ENCODE data around the gene ETS2. TPM values are rescaled to one million over a fixed set of nuclear protein-coding genes. Genes with fewer than 3 reads are reported as not detected.

Gene ETS2
- polyA plus RNA-seq, 3 donors: 54.2 to 150 (median 59.5) TPM

DNA sequence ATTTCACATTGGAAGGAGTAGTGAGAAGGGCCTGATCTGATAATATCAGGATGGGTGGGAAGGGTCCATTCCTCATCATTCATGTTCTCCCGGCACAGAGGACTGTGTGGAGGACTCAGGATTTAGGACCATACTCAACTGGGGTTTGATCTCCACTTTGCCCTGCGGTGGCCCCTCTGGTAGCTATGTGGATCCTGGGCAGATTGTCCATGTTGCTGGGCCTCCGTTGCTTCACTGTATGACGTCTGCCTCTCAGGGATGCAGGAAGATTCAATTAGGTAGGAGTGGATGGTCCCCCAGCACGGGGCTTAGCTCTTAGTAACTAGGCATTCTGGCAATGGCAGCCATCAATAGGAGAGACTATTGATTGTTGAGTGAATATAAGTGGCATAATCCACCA is 2.3 kb downstream of the ETS2 start:
- 13% methylated on average over 3 of the region's 5 CpGs for WGBS (ENCODE audit: insufficient coverage)
- Mint-ChIP-seq H3K27me3 (ENCODE audit: low read depth in 3 of 3) (peaks cover 0 to 2% (median 2%) of the 10 kb centered on the region in 3 donors), H3K4me3 (peak overlapping the region; percentile 89 to 95), H3K36me3 (peaks cover 38 to 49% of the 10 kb centered on the region in 2 donors), H3K9me3 (no peaks in the 10 kb centered on the region), H3K27ac (peak overlapping the region; percentile 18 to 95 (median 94)), H3K4me1 (peaks cover 51% of the 10 kb centered on the region)
- peaks cover 20 to 25% of the 10 kb centered on the region in 2 donors for H3K36me3 ChIP-seq (replicated peaks in 1 of 2; ENCODE audit: control insufficient read depth in 1 of 2, insufficient read depth in 2 of 2, low read length in 2 of 2)
- TF ChIP-seq, protein P1, sequence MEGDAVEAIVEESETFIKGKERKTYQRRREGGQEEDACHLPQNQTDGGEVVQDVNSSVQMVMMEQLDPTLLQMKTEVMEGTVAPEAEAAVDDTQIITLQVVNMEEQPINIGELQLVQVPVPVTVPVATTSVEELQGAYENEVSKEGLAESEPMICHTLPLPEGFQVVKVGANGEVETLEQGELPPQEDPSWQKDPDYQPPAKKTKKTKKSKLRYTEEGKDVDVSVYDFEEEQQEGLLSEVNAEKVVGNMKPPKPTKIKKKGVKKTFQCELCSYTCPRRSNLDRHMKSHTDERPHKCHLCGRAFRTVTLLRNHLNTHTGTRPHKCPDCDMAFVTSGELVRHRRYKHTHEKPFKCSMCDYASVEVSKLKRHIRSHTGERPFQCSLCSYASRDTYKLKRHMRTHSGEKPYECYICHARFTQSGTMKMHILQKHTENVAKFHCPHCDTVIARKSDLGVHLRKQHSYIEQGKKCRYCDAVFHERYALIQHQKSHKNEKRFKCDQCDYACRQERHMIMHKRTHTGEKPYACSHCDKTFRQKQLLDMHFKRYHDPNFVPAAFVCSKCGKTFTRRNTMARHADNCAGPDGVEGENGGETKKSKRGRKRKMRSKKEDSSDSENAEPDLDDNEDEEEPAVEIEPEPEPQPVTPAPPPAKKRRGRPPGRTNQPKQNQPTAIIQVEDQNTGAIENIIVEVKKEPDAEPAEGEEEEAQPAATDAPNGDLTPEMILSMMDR (IDR thresholded peaks at IDR 0.05): no peak
- no peaks in the 10 kb centered on the region for H3K9me3 ChIP-seq (replicated peaks in 1 of 2; ENCODE audit: control insufficient read depth in 1 of 2, insufficient read depth in 1 of 2, low read length in 2 of 2)
- H3K79me2 ChIP-seq (ENCODE audit: insufficient read depth, low read length): peaks cover 68% of the 10 kb centered on the region
- H4K20me1 ChIP-seq (ENCODE audit: insufficient read depth, low read length): peaks cover 64% of the 10 kb centered on the region
- peak overlapping the region; percentile 65 to 95 (median 85) for H3K4me3 ChIP-seq (replicated peaks in 1 of 3; ENCODE audit: low read depth in 2 of 3, low read length in 3 of 3)
- DNase-seq: no peak
- H3K4me2 ChIP-seq (replicated peaks; ENCODE audit: extremely low read depth, low read length, poor library complexity, severe bottlenecking): peak overlapping the region; percentile 83
- H3K4me1 ChIP-seq (ENCODE audit: control insufficient read depth in 1 of 2, insufficient read depth in 2 of 2, low read length in 2 of 2): peaks cover 59 to 63% of the 10 kb centered on the region in 2 donors
- peak overlapping the region; percentile 98 for H3K9ac ChIP-seq (ENCODE audit: insufficient read depth, low read length, poor library complexity, severe bottlenecking)
- intact Hi-C loops (cut with micrococcal nuclease): loop anchor here in 1 of 2 donors (5.0 kb wide), 3 partner anchors 56 to 289 kb away; no protein-coding TSS in a partner anchor
- no peaks in the 10 kb centered on the region for H3K27me3 ChIP-seq (ENCODE audit: control insufficient read depth in 2 of 2, insufficient read depth in 2 of 2, low read length in 2 of 2)
- H3K27ac ChIP-seq (ENCODE audit: low read depth in 1 of 2, low read length in 2 of 2): peak overlapping the region in 1 of 2 donors; percentile 89
- no peak overlapping the region for H2AFZ ChIP-seq (ENCODE audit: insufficient read depth, low read depth, low read length, poor library complexity, severe bottlenecking)

DNA sequence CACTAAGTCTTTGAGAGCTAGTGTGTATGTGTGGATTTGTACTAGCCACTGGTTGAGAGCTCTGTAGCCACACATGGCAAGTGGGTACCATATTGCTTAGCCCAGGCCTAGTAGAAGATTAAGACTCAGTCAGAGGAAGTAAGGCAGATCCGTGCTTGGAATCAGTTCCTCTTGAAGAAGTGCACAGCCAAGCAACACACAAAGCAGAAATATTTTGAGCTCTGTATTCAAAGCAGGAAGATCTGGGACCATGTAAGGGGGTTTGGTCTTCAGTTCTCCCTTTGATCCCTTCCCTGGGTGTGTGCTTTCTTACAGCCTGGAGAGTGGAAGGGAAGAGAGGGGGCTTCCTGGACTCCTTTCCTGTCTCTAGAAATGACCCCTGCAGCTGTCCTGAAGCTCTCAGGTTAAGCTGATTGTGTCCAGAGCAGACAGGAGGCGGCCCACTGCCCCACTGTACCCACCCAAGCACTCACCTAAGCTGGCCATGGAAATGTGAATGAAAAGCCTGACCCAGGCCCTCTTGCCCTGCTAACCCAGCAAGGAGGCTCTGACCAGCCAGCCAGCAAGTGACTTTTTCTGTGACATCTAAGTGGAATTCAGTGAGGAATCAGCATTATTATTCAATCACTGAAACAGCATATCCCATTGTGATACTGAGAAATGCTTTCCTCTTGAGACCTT is 3.6 kb downstream of the ETS2 start:
- H3K9me3 Mint-ChIP-seq: no peaks in the 10 kb centered on the region
- no peaks in the 10 kb centered on the region for H3K27me3 ChIP-seq (ENCODE audit: control insufficient read depth in 2 of 2, insufficient read depth in 2 of 2, low read length in 2 of 2)
- peaks cover 77% of the 10 kb centered on the region for H4K20me1 ChIP-seq (ENCODE audit: insufficient read depth, low read length)
- peaks cover 56 to 59% of the 10 kb centered on the region in 2 donors for H3K4me1 ChIP-seq (ENCODE audit: control insufficient read depth in 1 of 2, insufficient read depth in 2 of 2, low read length in 2 of 2)
- peak overlapping the region; percentile 83 for H3K4me2 ChIP-seq (replicated peaks; ENCODE audit: extremely low read depth, low read length, poor library complexity, severe bottlenecking)
- peaks cover 0 to 2% (median 2%) of the 10 kb centered on the region in 3 donors for H3K27me3 Mint-ChIP-seq (ENCODE audit: low read depth in 3 of 3)
- peaks cover 34 to 39% of the 10 kb centered on the region in 2 donors for H3K36me3 ChIP-seq (replicated peaks in 1 of 2; ENCODE audit: control insufficient read depth in 1 of 2, insufficient read depth in 2 of 2, low read length in 2 of 2)
- H3K4me3 ChIP-seq (replicated peaks in 1 of 3; ENCODE audit: low read depth in 2 of 3, low read length in 3 of 3): peak overlapping the region in 1 of 3 experiments; percentile 95
- peak overlapping the region; percentile 73 to 97 (median 94) for H3K27ac Mint-ChIP-seq
- H3K9ac ChIP-seq (ENCODE audit: insufficient read depth, low read length, poor library complexity, severe bottlenecking): no peak overlapping the region
- peak; percentile 61 to 83 (median 79) for DNase-seq
- H3K27ac ChIP-seq (ENCODE audit: low read depth in 1 of 2, low read length in 2 of 2): peak overlapping the region; percentile 67 to 69
- no peak overlapping the region for H3K4me3 Mint-ChIP-seq
- intact Hi-C loops (cut with micrococcal nuclease): loop anchor here in 1 of 2 donors (5.0 kb wide), 3 partner anchors 57 to 288 kb away; no protein-coding TSS in a partner anchor
- WGBS (ENCODE audit: insufficient coverage): no CpG with 5 or more reads among the region's 2 CpGs
- TF ChIP-seq, protein P1 (IDR thresholded peaks at IDR 0.05): no peak
- peaks cover 76% of the 10 kb centered on the region for H3K79me2 ChIP-seq (ENCODE audit: insufficient read depth, low read length)
- no peaks in the 10 kb centered on the region for H3K9me3 ChIP-seq (replicated peaks in 1 of 2; ENCODE audit: control insufficient read depth in 1 of 2, insufficient read depth in 1 of 2, low read length in 2 of 2)
- peaks cover 49% of the 10 kb centered on the region for H3K4me1 Mint-ChIP-seq
- peaks cover 51 to 62% of the 10 kb centered on the region in 2 donors for H3K36me3 Mint-ChIP-seq
- H2AFZ ChIP-seq (ENCODE audit: insufficient read depth, low read depth, low read length, poor library complexity, severe bottlenecking): no peak overlapping the region
